Measurements from ENCODE around the gene KLF3.

DNA sequence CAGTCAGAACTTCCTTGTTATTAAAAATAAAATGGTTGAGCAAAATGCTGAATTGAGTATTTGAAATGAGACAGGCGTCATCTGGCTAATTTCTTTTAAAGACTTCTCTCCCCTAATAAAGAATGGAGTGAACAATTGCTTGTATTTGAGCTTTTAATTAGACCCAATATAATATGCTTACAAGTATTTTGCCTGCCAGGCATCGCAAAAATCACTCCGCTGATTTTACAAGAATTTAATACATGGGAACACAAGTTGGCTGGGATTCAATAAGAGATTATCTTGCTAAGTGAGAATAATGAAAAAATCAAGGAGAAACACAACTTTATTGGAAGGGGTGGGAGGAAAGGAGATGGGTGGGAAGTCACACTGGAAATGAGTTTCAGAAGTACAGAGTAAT is 52.3 kb downstream of the KLF3 start:
- TF ChIP-seq, protein P1, sequence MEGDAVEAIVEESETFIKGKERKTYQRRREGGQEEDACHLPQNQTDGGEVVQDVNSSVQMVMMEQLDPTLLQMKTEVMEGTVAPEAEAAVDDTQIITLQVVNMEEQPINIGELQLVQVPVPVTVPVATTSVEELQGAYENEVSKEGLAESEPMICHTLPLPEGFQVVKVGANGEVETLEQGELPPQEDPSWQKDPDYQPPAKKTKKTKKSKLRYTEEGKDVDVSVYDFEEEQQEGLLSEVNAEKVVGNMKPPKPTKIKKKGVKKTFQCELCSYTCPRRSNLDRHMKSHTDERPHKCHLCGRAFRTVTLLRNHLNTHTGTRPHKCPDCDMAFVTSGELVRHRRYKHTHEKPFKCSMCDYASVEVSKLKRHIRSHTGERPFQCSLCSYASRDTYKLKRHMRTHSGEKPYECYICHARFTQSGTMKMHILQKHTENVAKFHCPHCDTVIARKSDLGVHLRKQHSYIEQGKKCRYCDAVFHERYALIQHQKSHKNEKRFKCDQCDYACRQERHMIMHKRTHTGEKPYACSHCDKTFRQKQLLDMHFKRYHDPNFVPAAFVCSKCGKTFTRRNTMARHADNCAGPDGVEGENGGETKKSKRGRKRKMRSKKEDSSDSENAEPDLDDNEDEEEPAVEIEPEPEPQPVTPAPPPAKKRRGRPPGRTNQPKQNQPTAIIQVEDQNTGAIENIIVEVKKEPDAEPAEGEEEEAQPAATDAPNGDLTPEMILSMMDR (IDR thresholded peaks at IDR 0.05), result no peak
- no peak for TF ChIP-seq POLR2A (IDR thresholded peaks at IDR 0.05)

All from right lobe of liver (tissue), 4 donors.